Ovary (tissue), 9 donors: ENCODE measurements around the gene COA8. TPM values are rescaled to one million over a fixed set of nuclear protein-coding genes. Genes with fewer than 3 reads are reported as not detected.

Experiments
- DNase-seq, 5 donors: peaks; one replicate each; pipeline ENCODE4 v3.0.0-alpha.2; 2019 to 2020
- H3K27ac ChIP-seq, 2 donors: fragments of 200-600 bp; one replicate each; pipeline versions ENCODE4 v1.5.1 to v1.8.0; 2019 to 2022
- H3K27me3 ChIP-seq: fragments of 200-600 bp; one replicate; pipeline ENCODE4 v1.8.0; 2022
- H3K36me3 ChIP-seq: fragments of 200-600 bp; sonication (generic); one replicate; pipeline ENCODE4 v1.5.1; 2019
- H3K4me1 ChIP-seq: one replicate; pipeline ENCODE4 v1.8.1; 2013; ENCODE audit warnings: mild to moderate bottlenecking, moderate library complexity; ENCODE audit not compliant: insufficient read depth
- H3K4me3 ChIP-seq: fragments of 200-600 bp; sonication (generic); one replicate; pipeline ENCODE4 v1.5.1; 2017
- H3K9me3 ChIP-seq, 2 donors: fragments of 200-600 bp in 1 of 2; sonication (generic) in 1 of 2; one replicate each; pipeline versions ENCODE4 v1.5.1 to v1.8.1; 2013 to 2019; ENCODE audit warnings: mild to moderate bottlenecking in 1 of 2, moderate library complexity in 1 of 2
- EP300 ChIP-seq: sonication (generic); formaldehyde crosslinking; IDR thresholded peaks from one replicate; pipeline ENCODE4 v1.6.1; 2017; ENCODE audit warnings: antibody characterized with exemption
- POLR2A ChIP-seq: fragments of 450-650 bp; IDR thresholded peaks from one replicate; pipeline ENCODE4 v1.6.1; 2017; ENCODE audit warnings: antibody characterized with exemption, mild to moderate bottlenecking, moderate library complexity
- WGBS, 3 donors: extraction: QIAGEN DNeasy Blood & Tissue Kit in 1 of 3; methylation state at CpG; one replicate each; pipeline versions ENCODE4 v1.1.5 to v1.1.7; 2013 to 2017; 5-methylcytosine and 5-hydroxymethylcytosine counted together
- intact Hi-C, 4 donors: fragments of 100-400 bp; cut with DNase I; formaldehyde crosslinking; loops; one replicate each; pipeline versions ENCODE4 v1.11.0 to v1.15.1; 2022 to 2023
- polyA plus RNA-seq, 2 donors: library from polyadenylated mRNA; stranded (reverse); fragments of 200-250 nt in 1 of 2; fragments of 350-450 nt in 1 of 2; fragmentation: Illumina TruSeq in 1 of 2; extraction: RNeasy Lipid Tissue Mini Kit (QIAGEN cat#74804) in 1 of 2; gene quantifications; one replicate each; pipeline ENCODE4 v1.2.3, GENCODE V29; 2013 to 2014
- total RNA-seq, 7 donors: library from RNA; depleted of rRNA in 2 of 7; stranded (reverse); fragments of >200 nt in 2 of 7; fragmentation: NEBNext Ultra II Directional in 3 of 7; extraction: Animal tissue kit (Norgen Biotek cat#: 25700) in 3 of 7; gene quantifications; one replicate each; pipeline versions ENCODE4 v1.1.0 to v1.2.4, GENCODE V29; 2016 to 2023
- TF ChIP-seq, protein P1 (sequence below), 3 donors: fragments of 450-650 bp in 2 of 3; fragments of 200-600 bp in 1 of 3; IDR thresholded peaks; one replicate each; pipeline versions ENCODE4 v1.5.1 to v1.8.0; 2016 to 2022; ENCODE audit warnings: antibody characterized with exemption in 3 of 3, mild to moderate bottlenecking in 1 of 3
- donor health status: DM: no; HTN: no; CAD: no; lungs with moderate emphysema.
- donor health status: DM: no; HTN: no; CAD: no.
- donor health status: Bipolar disorder and iron deficiency.
- donor health status: DM: yes; HTN: yes; CAD: no.
- donor health status: DM: no; HTN: no; CAD: no.
- donor health status: DM: yes; HTN: yes; CAD: no.

Gene COA8
- total and polyA plus RNA-seq, 9 donors: 11.4 to 50.1 (median 26.8) TPM

DNA sequence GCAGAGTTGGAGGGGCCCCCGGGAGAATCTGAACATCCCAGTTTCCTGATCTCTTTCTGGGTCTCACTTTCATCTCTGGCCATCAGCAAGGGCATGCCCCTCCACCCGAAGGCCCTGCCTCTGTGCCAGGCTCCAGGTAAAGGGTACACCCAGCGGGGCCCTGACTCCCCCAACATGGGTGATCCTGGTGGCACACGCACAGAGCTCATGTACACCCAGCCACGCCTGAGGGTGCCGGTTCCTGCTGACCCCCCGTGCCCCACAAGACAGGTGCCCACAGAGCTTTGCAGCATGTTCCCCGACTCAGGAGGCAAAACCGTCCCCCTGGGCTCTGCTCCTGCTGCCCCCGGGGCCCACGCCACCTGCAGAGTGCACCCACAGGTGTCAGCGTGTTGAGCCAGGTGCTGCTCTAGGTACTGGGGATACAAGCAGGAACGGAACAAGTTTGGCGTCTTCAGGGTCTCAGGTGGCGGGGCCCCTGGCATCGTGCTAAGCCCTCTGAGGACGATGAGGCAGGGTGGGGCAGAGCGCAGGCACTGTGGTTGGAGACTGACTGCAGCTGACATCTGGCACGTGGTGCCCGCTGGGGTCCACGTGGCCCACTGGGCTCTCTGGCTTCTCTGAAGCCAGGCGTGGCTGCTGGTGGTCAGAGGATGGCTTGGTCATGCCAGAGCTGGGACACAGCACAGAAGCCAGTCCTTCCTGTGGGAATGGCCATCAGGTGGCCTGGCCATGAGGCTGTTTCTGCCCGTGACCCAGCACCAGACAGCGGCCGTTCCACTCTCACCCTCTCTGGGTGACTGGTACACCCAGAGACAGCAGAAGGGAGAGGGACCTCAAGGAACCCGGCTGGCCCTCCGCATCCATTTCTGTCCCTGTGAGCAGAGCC is 14.1 kb upstream of the COA8 start:
- H3K4me1 ChIP-seq: peaks cover 9% of the 10 kb centered on the region
- H3K4me3 ChIP-seq: no peak overlapping the region

GRCh38 chr14:103549361-103550311 is 13.1 kb upstream of the COA8 start:
- no peaks in the 10 kb centered on the region for H3K36me3 ChIP-seq
- peaks cover 2% of the 10 kb centered on the region for H3K4me1 ChIP-seq
- H3K4me3 ChIP-seq: no peak overlapping the region
- H3K27ac ChIP-seq: no peak overlapping the region
- intact Hi-C loops: loop anchor here in 2 of 4 donors (5.0 kb wide), 2 partner anchors 32 to 47 kb away; no protein-coding TSS in a partner anchor
- peak in 3 of 5 donors; percentile 23 to 42 (median 34) for DNase-seq
- H3K9me3 ChIP-seq: no peaks in the 10 kb centered on the region
- TF ChIP-seq, protein P1, sequence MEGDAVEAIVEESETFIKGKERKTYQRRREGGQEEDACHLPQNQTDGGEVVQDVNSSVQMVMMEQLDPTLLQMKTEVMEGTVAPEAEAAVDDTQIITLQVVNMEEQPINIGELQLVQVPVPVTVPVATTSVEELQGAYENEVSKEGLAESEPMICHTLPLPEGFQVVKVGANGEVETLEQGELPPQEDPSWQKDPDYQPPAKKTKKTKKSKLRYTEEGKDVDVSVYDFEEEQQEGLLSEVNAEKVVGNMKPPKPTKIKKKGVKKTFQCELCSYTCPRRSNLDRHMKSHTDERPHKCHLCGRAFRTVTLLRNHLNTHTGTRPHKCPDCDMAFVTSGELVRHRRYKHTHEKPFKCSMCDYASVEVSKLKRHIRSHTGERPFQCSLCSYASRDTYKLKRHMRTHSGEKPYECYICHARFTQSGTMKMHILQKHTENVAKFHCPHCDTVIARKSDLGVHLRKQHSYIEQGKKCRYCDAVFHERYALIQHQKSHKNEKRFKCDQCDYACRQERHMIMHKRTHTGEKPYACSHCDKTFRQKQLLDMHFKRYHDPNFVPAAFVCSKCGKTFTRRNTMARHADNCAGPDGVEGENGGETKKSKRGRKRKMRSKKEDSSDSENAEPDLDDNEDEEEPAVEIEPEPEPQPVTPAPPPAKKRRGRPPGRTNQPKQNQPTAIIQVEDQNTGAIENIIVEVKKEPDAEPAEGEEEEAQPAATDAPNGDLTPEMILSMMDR (IDR thresholded peaks at IDR 0.05): no peak
- TF ChIP-seq POLR2A (no peak), EP300 (no peak)
- WGBS, 3 donors: 84 to 91% (median 87%) methylated on average over 30 of the region's 30 CpGs
- no peaks in the 10 kb centered on the region for H3K27me3 ChIP-seq

More for the DNA sequence above, 14.1 kb upstream of the COA8 start:
- Histone ChIP-seq H3K36me3 (no peaks in the 10 kb centered on the region), H3K9me3 (no peaks in the 10 kb centered on the region), H3K27ac (no peak overlapping the region), H3K27me3 (no peaks in the 10 kb centered on the region)
- peak in 2 of 5 donors; percentile 22 to 25 for DNase-seq
- intact Hi-C loops: loop anchor here in 1 of 4 donors (5.0 kb wide), 1 partner anchor 46 kb away; no protein-coding TSS in a partner anchor
- TF ChIP-seq POLR2A: no peak
- TF ChIP-seq, protein P1 (IDR thresholded peaks at IDR 0.05): no peak
- WGBS, 3 donors: 87 to 93% (median 90%) methylated on average over 27 of the region's 27 CpGs

DNA sequence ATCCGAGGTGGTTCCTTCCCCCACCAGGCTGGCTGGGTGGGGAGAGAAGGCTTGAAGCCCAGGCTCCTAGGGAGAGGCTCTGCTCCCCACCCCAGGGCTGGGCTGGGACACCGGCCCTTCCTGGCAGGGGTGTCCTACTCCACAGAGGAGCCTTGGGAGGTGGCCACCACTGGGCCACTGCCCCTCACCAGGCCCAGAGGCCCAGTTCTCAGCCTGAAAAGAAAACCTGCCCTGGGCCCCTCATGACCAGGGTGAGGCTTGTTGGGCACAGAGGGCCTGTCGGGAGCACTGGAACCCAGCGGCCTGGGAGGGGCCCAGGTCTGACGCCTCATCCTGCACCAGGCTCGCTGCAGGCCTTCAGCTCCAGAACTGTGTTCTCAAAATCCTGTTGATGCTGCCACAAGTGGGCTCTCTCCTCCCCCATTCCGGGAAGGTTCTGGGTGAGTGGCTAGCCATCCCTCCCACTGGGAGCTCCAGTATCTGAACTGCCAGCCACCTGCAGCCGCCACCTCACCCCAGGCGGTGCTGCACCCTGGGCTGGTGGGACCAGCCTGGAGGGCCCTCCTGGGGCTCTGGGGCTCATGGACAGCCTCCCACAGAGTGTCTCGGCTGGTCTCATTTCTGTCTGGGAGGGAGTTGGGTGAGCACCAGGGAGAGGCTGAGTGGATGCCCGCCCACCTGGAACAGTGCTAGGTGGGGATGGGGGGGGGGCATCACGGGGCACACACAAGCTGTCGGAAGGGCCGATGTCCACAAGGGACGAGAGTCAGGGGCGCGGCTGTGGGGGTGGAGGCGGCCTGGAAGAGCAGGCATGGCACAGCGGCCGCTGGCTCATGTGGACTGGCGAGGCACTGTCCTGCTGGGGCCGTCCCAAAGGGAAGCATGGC is 12.1 kb upstream of the COA8 start:
- intact Hi-C loops: loop anchor here in 1 of 4 donors (5.0 kb wide), 1 partner anchor 33 kb away; no protein-coding TSS in a partner anchor
- Histone ChIP-seq H3K27me3 (no peaks in the 10 kb centered on the region), H3K27ac (peak overlapping the region in 1 of 2 donors; percentile 38), H3K36me3 (no peaks in the 10 kb centered on the region), H3K9me3 (no peaks in the 10 kb centered on the region), H3K4me1 (no peaks in the 10 kb centered on the region), H3K4me3 (no peak overlapping the region)
- TF ChIP-seq EP300 (no peak), POLR2A (no peak)
- TF ChIP-seq, protein P1 (IDR thresholded peaks at IDR 0.05): no peak
- peak in 2 of 5 donors; percentile 32 to 35 for DNase-seq
- 74 to 89% (median 82%) methylated on average over 18 to 22 of the region's 22 CpGs for WGBS, 3 donors
